Measurements from ENCODE around the gene SEC61B.
"Not testable (repeated sequence)": the region's sequence is repeated elsewhere in the genome, so short reads cannot be mapped to it uniquely, and the experiment has no call there.

The SEC61B gene

GRCh38 chr9:99235069-99235468, 13.0 kb downstream of the SEC61B start:
- no peak overlapping the region for H3K4me3 Mint-ChIP-seq
- peaks cover 41% of the 10 kb centered on the region for H3K36me3 Mint-ChIP-seq (ENCODE audit: insufficient read depth)
- H3K27ac Mint-ChIP-seq = peak overlapping the region in 1 of 2 donors; percentile 16
- no peaks in the 10 kb centered on the region for H3K27me3 Mint-ChIP-seq
- H3K9me3 Mint-ChIP-seq = no peaks in the 10 kb centered on the region
- ATAC-seq (replicated peaks) (no peak), DNase-seq (no peak)
- peaks cover 0 to 10% of the 10 kb centered on the region in 2 donors for H3K4me1 Mint-ChIP-seq (ENCODE audit: low read depth in 2 of 2)

GRCh38 chr9:99235926-99236634, 14.0 kb downstream of the SEC61B start:
- Mint-ChIP-seq H3K9me3 (no peaks in the 10 kb centered on the region), H3K27me3 (no peaks in the 10 kb centered on the region), H3K4me3 (no peak overlapping the region), H3K27ac (peak overlapping the region; percentile 53 to 70), H3K4me1 (ENCODE audit: low read depth in 2 of 2) (peaks cover 0 to 10% of the 10 kb centered on the region in 2 donors), H3K36me3 (ENCODE audit: insufficient read depth) (peaks cover 32% of the 10 kb centered on the region)
- ATAC-seq (replicated peaks) (peak; percentile 69), DNase-seq (no peak)

GRCh38 chr9:99237356-99237755, 15.3 kb downstream of the SEC61B start:
- H3K4me1 Mint-ChIP-seq (ENCODE audit: low read depth in 2 of 2) = peaks cover 0 to 10% of the 10 kb centered on the region in 2 donors
- no peak overlapping the region for H3K4me3 Mint-ChIP-seq
- H3K36me3 Mint-ChIP-seq (ENCODE audit: insufficient read depth) = peaks cover 20% of the 10 kb centered on the region
- no peaks in the 10 kb centered on the region for H3K9me3 Mint-ChIP-seq
- ATAC-seq (replicated peaks) = no peak
- H3K27ac Mint-ChIP-seq = no peak overlapping the region
- no peaks in the 10 kb centered on the region for H3K27me3 Mint-ChIP-seq
- DNase-seq = no peak

- H3K4me1 Mint-ChIP-seq (ENCODE audit: low read depth in 2 of 2) = not testable (repeated sequence)
Observed at GRCh38 chr9:99237849-99238248, 15.8 kb downstream of the SEC61B start.

GRCh38 chr9:99238331-99238730, 16.2 kb downstream of the SEC61B start:
- ATAC-seq (replicated peaks) = no peak
- peaks cover 0 to 10% of the 10 kb centered on the region in 2 donors for H3K4me1 Mint-ChIP-seq (ENCODE audit: low read depth in 2 of 2)

More at GRCh38 chr9:99237849-99238248, 15.8 kb downstream of the SEC61B start:
- H3K4me3 Mint-ChIP-seq; H3K9me3 Mint-ChIP-seq; DNase-seq; ATAC-seq (replicated peaks); H3K27me3 Mint-ChIP-seq: not testable (repeated sequence)
- H3K27ac Mint-ChIP-seq = peak overlapping the region in 1 of 2 donors; percentile 51
- H3K36me3 Mint-ChIP-seq (ENCODE audit: insufficient read depth) = peaks cover 17% of the 10 kb centered on the region

GRCh38 chr9:99239341-99240060, 17.4 kb downstream of the SEC61B start:
- Mint-ChIP-seq H3K4me3 (no peak overlapping the region), H3K27ac (peak overlapping the region; percentile 33 to 51), H3K27me3 (no peaks in the 10 kb centered on the region), H3K4me1 (ENCODE audit: low read depth in 2 of 2) (peaks cover 0 to 10% of the 10 kb centered on the region in 2 donors), H3K9me3 (no peaks in the 10 kb centered on the region), H3K36me3 (ENCODE audit: insufficient read depth) (peaks cover 13% of the 10 kb centered on the region)
- DNase-seq (no peak), ATAC-seq (replicated peaks) (no peak)

More at GRCh38 chr9:99238331-99238730, 16.2 kb downstream of the SEC61B start:
- Mint-ChIP-seq H3K9me3 (no peaks in the 10 kb centered on the region), H3K27me3 (no peaks in the 10 kb centered on the region), H3K4me3 (no peak overlapping the region), H3K36me3 (ENCODE audit: insufficient read depth) (peaks cover 13% of the 10 kb centered on the region), H3K27ac (peak overlapping the region in 1 of 2 donors; percentile 51)
- DNase-seq = no peak

- no peaks in the 10 kb centered on the region for H3K27me3 Mint-ChIP-seq
- ATAC-seq (replicated peaks) (no peak), DNase-seq (no peak)
- H3K27ac Mint-ChIP-seq = no peak overlapping the region
- H3K4me3 Mint-ChIP-seq = no peak overlapping the region
- H3K4me1 Mint-ChIP-seq (ENCODE audit: low read depth in 2 of 2) = peaks cover 0 to 3% of the 10 kb centered on the region in 2 donors
- no peaks in the 10 kb centered on the region for H3K9me3 Mint-ChIP-seq
- H3K36me3 Mint-ChIP-seq (ENCODE audit: insufficient read depth) = peaks cover 13% of the 10 kb centered on the region
Observed at GRCh38 chr9:99241106-99241505, 19.0 kb downstream of the SEC61B start.

- DNase-seq = no peak
- ATAC-seq (replicated peaks) = no peak
- peak overlapping the region in 1 of 2 donors; percentile 28 for H3K27ac Mint-ChIP-seq
- H3K36me3 Mint-ChIP-seq (ENCODE audit: insufficient read depth) = peaks cover under 1% of the 10 kb centered on the region
- H3K4me3 Mint-ChIP-seq = no peak overlapping the region
- no peaks in the 10 kb centered on the region for H3K27me3 Mint-ChIP-seq
- H3K4me1 Mint-ChIP-seq (ENCODE audit: low read depth in 2 of 2) = no peaks in the 10 kb centered on the region
- no peaks in the 10 kb centered on the region for H3K9me3 Mint-ChIP-seq
Observed at GRCh38 chr9:99244344-99245260, 22.5 kb downstream of the SEC61B start.

GRCh38 chr9:99249619-99250018, 27.5 kb downstream of the SEC61B start:
- no peak overlapping the region for H3K27ac Mint-ChIP-seq
- ATAC-seq (replicated peaks) (no peak), DNase-seq (no peak)
- no peaks in the 10 kb centered on the region for H3K27me3 Mint-ChIP-seq
- H3K4me1 Mint-ChIP-seq (ENCODE audit: low read depth in 2 of 2) = peaks cover 10% of the 10 kb centered on the region in 2 donors
- H3K9me3 Mint-ChIP-seq = no peaks in the 10 kb centered on the region
- no peak overlapping the region for H3K4me3 Mint-ChIP-seq
- H3K36me3 Mint-ChIP-seq (ENCODE audit: insufficient read depth) = no peaks in the 10 kb centered on the region

- DNase-seq (no peak), ATAC-seq (replicated peaks) (no peak)
- H3K36me3 Mint-ChIP-seq (ENCODE audit: insufficient read depth) = no peaks in the 10 kb centered on the region
- no peak overlapping the region for H3K4me3 Mint-ChIP-seq
- no peaks in the 10 kb centered on the region for H3K27me3 Mint-ChIP-seq
- no peak overlapping the region for H3K27ac Mint-ChIP-seq
- H3K9me3 Mint-ChIP-seq = no peaks in the 10 kb centered on the region
- H3K4me1 Mint-ChIP-seq (ENCODE audit: low read depth in 2 of 2) = peaks cover 10% of the 10 kb centered on the region in 2 donors
Observed at GRCh38 chr9:99251157-99251556, 29.1 kb downstream of the SEC61B start.

- no peak for DNase-seq
- no peaks in the 10 kb centered on the region for H3K9me3 Mint-ChIP-seq
- no peak for ATAC-seq (replicated peaks)
- H3K36me3 Mint-ChIP-seq (ENCODE audit: insufficient read depth) = no peaks in the 10 kb centered on the region
- no peaks in the 10 kb centered on the region for H3K27me3 Mint-ChIP-seq
- peak overlapping the region in 1 of 2 donors; percentile 66 for H3K4me3 Mint-ChIP-seq
- H3K4me1 Mint-ChIP-seq (ENCODE audit: low read depth in 2 of 2) = peaks cover 10% of the 10 kb centered on the region in 2 donors
- H3K27ac Mint-ChIP-seq = peak overlapping the region; percentile 79 to 88
Observed at GRCh38 chr9:99253134-99253533, 31.1 kb downstream of the SEC61B start.

- DNase-seq = peak; percentile 21 to 47 (median 27)
- Mint-ChIP-seq H3K4me1 (ENCODE audit: low read depth in 2 of 2) (peaks cover 10% of the 10 kb centered on the region in 2 donors), H3K27ac (peak overlapping the region; percentile 79 to 88)
Observed at GRCh38 chr9:99253772-99254431, 31.8 kb downstream of the SEC61B start.

GRCh38 chr9:99255651-99256050, 33.6 kb downstream of the SEC61B start:
- Mint-ChIP-seq H3K27ac (peak overlapping the region in 1 of 2 donors; percentile 53), H3K4me3 (no peak overlapping the region), H3K27me3 (no peaks in the 10 kb centered on the region), H3K9me3 (no peaks in the 10 kb centered on the region), H3K36me3 (ENCODE audit: insufficient read depth) (no peaks in the 10 kb centered on the region), H3K4me1 (ENCODE audit: low read depth in 2 of 2) (peaks cover 13 to 14% of the 10 kb centered on the region in 2 donors)
- no peak for DNase-seq
- no peak for ATAC-seq (replicated peaks)

More at GRCh38 chr9:99253772-99254431, 31.8 kb downstream of the SEC61B start:
- no peaks in the 10 kb centered on the region for H3K27me3 Mint-ChIP-seq
- ATAC-seq (replicated peaks) = peak; percentile 87
- H3K9me3 Mint-ChIP-seq = no peaks in the 10 kb centered on the region
- H3K36me3 Mint-ChIP-seq (ENCODE audit: insufficient read depth) = no peaks in the 10 kb centered on the region
- peak overlapping the region; percentile 60 to 66 for H3K4me3 Mint-ChIP-seq

Data from effector memory CD8-positive, alpha-beta T cell (primary cell).